ENCODE results near the gene CEP83.

GRCh38 chr12:94265966-94266745 is 193.5 kb downstream of the CEP83 start:
- TF ChIP-seq CTCF (IDR thresholded peaks at IDR 0.05) (no peak), POLR2A (IDR thresholded peaks at IDR 0.05; ENCODE audit: low read depth) (no peak), POLR2AphosphoS5 (IDR thresholded peaks at IDR 0.05) (no peak), EP300 (IDR thresholded peaks at IDR 0.05) (no peak)
